Cardiac atrium fibroblast (primary cell): ENCODE data around the gene BOD1L2. TPM values are rescaled to one million over a fixed set of nuclear protein-coding genes. Genes with fewer than 3 reads are reported as not detected.

ENCODE experiments used
- total RNA-seq: library from RNA; depleted of rRNA; stranded (reverse); fragments of >200 nt; gene quantifications from 2 replicates; pipeline ENCODE4 v1.2.3, GENCODE V29; 2015

The BOD1L2 gene
- not detected in 2 replicates for total RNA-seq

GRCh38 chr18:57146956-57147636 is at the start of gene BOD1L2:
Gene BOD1L2 (plus strand): TSS chr18:57147087. CDS start chr18:57147313, 226 bp downstream.

Other genes with a start within 250 kb of the BOD1L2 start
- not detected in 2 replicates for gene ST8SIA3, start 205.5 kb downstream of the BOD1L2 start, total RNA-seq